Smooth muscle cell (in vitro differentiated cells): ENCODE data around the gene ATPAF2. TPM values are rescaled to one million over a fixed set of nuclear protein-coding genes. Genes with fewer than 3 reads are reported as not detected.

Experiments used
- DNase-seq: peaks from one replicate; lab custom pipeline; 2025; ENCODE audit not compliant: unreplicated experiment; lab: John Stamatoyannopoulos, UW
- H2AFZ ChIP-seq: fragments of 200-600 bp; sonication (generic); 2 replicates; pipeline ENCODE4 v1.6.0; 2016; ENCODE audit warnings: antibody characterized with exemption, low read depth, mild to moderate bottlenecking
- H3F3A ChIP-seq: fragments of 200-600 bp; sonication (generic); 2 replicates; pipeline ENCODE4 v1.6.0; 2017; ENCODE audit warnings: antibody characterized with exemption, low read depth
- H3K27ac ChIP-seq: fragments of 200-600 bp; sonication (generic); 2 replicates; pipeline ENCODE4 v1.5.1; 2016; ENCODE audit warnings: low read depth, mild to moderate bottlenecking
- H3K27me3 ChIP-seq: fragments of 200-600 bp; sonication (generic); 2 replicates; pipeline ENCODE4 v1.6.1; 2016; ENCODE audit warnings: low read depth, mild to moderate bottlenecking
- H3K36me3 ChIP-seq: fragments of 200-600 bp; sonication (generic); 2 replicates; pipeline ENCODE4 v1.5.1; 2016; ENCODE audit warnings: low read depth
- H3K4me1 ChIP-seq: fragments of 200-600 bp; sonication (generic); 2 replicates; pipeline ENCODE4 v1.5.1; 2016; ENCODE audit warnings: low read depth
- H3K4me2 ChIP-seq: fragments of 200-600 bp; sonication (generic); 2 replicates; pipeline ENCODE4 v1.6.0; 2016; ENCODE audit warnings: mild to moderate bottlenecking
- H3K4me3 ChIP-seq: fragments of 200-600 bp; sonication (generic); 2 replicates; pipeline ENCODE4 v1.5.1; 2016; ENCODE audit warnings: mild to moderate bottlenecking
- H3K79me2 ChIP-seq: fragments of 200-600 bp; sonication (generic); 2 replicates; pipeline ENCODE4 v1.6.0; 2016; ENCODE audit warnings: low read depth, mild to moderate bottlenecking
- H3K9ac ChIP-seq: fragments of 200-600 bp; sonication (generic); 2 replicates; pipeline ENCODE4 v1.6.0; 2016; ENCODE audit warnings: low read depth
- H3K9me3 ChIP-seq: fragments of 200-600 bp; sonication (generic); replicated peaks from 2 replicates; pipeline ENCODE4 v1.5.1; 2016; ENCODE audit warnings: low read depth
- H4K20me1 ChIP-seq: fragments of 200-600 bp; sonication (generic); 2 replicates; pipeline ENCODE4 v1.6.0; 2016; ENCODE audit warnings: low read depth
- CTCF ChIP-seq: fragments of 200-600 bp; sonication (generic); IDR thresholded peaks from 2 replicates; pipeline ENCODE4 v1.5.1; 2017; ENCODE audit warnings: borderline replicate concordance, mild to moderate bottlenecking, antibody characterized with exemption; ENCODE audit not compliant: insufficient read depth, poor library complexity, severe bottlenecking
- WGBS: methylation state at CpG from one replicate; pipeline ENCODE4 v1.1.7; 2016; ENCODE audit warnings: low lambda C conversion rate; 5-methylcytosine and 5-hydroxymethylcytosine counted together
- polyA plus RNA-seq: library from polyadenylated mRNA; unstranded; fragments of >200 nt; fragmentation: Nextera tagmentation; extraction: Ambion mirVana; gene quantifications from 2 replicates; pipeline ENCODE4 v1.2.1, GENCODE V29; 2016
- total RNA-seq: library from RNA; depleted of rRNA; stranded (reverse); fragments of >200 nt; gene quantifications from 2 replicates; pipeline ENCODE4 v1.2.3, GENCODE V29; 2014

Gene ATPAF2
- total and polyA plus RNA-seq, 2 experiments from 2014 or later: 31.0 to 32.3 TPM

GRCh38 chr17:17987187-17987896, 51.6 kb downstream of the ATPAF2 start:
- H3F3A ChIP-seq: no peaks in the 10 kb centered on the region
- no peaks in the 10 kb centered on the region for H4K20me1 ChIP-seq
- no peak overlapping the region for H3K9ac ChIP-seq
- no peak overlapping the region for H3K4me3 ChIP-seq
- DNase-seq: no peak
- no peaks in the 10 kb centered on the region for H3K27me3 ChIP-seq
- no peaks in the 10 kb centered on the region for H3K79me2 ChIP-seq
- no peak overlapping the region for H3K4me2 ChIP-seq
- no peaks in the 10 kb centered on the region for H3K9me3 ChIP-seq
- no peak overlapping the region for H2AFZ ChIP-seq
- WGBS: 88% methylated on average over 7 of the region's 7 CpGs
- TF ChIP-seq CTCF: no peak
- no peaks in the 10 kb centered on the region for H3K36me3 ChIP-seq
- no peaks in the 10 kb centered on the region for H3K4me1 ChIP-seq
- H3K27ac ChIP-seq: no peak overlapping the region

- H3K4me3 ChIP-seq: no peak overlapping the region
- H3K4me1 ChIP-seq: no peaks in the 10 kb centered on the region
- no peaks in the 10 kb centered on the region for H3K79me2 ChIP-seq
- no peak overlapping the region for H3K4me2 ChIP-seq
- WGBS: 76% methylated on average over 3 of the region's 3 CpGs
- no peak overlapping the region for H2AFZ ChIP-seq
- H3K9me3 ChIP-seq: no peaks in the 10 kb centered on the region
- TF ChIP-seq CTCF: no peak
- no peak for DNase-seq
- no peaks in the 10 kb centered on the region for H3K36me3 ChIP-seq
- H4K20me1 ChIP-seq: no peaks in the 10 kb centered on the region
- H3K9ac ChIP-seq: no peak overlapping the region
- no peaks in the 10 kb centered on the region for H3K27me3 ChIP-seq
- H3K27ac ChIP-seq: no peak overlapping the region
- no peaks in the 10 kb centered on the region for H3F3A ChIP-seq
Observed at GRCh38 chr17:17985555-17985954, 53.4 kb downstream of the ATPAF2 start.

- no peaks in the 10 kb centered on the region for H3K27me3 ChIP-seq
- 94% methylated on average over 2 of the region's 2 CpGs for WGBS
- no peak overlapping the region for H2AFZ ChIP-seq
- H3K4me1 ChIP-seq: no peaks in the 10 kb centered on the region
- no peak overlapping the region for H3K9ac ChIP-seq
- no peak for TF ChIP-seq CTCF
- no peaks in the 10 kb centered on the region for H3K9me3 ChIP-seq
- H3K4me3 ChIP-seq: no peak overlapping the region
- no peaks in the 10 kb centered on the region for H3K79me2 ChIP-seq
- H3K27ac ChIP-seq: no peak overlapping the region
- H4K20me1 ChIP-seq: no peaks in the 10 kb centered on the region
- no peaks in the 10 kb centered on the region for H3F3A ChIP-seq
- H3K36me3 ChIP-seq: no peaks in the 10 kb centered on the region
- no peak overlapping the region for H3K4me2 ChIP-seq
- DNase-seq: no peak
Observed at GRCh38 chr17:17985153-17985552, 53.8 kb downstream of the ATPAF2 start.

- TF ChIP-seq CTCF: no peak
- H3K27me3 ChIP-seq: no peaks in the 10 kb centered on the region
- no peak overlapping the region for H3K4me2 ChIP-seq
- H3F3A ChIP-seq: no peaks in the 10 kb centered on the region
- H3K4me3 ChIP-seq: no peak overlapping the region
- H3K9me3 ChIP-seq: no peaks in the 10 kb centered on the region
- H3K36me3 ChIP-seq: no peaks in the 10 kb centered on the region
- WGBS: 89% methylated on average over 6 of the region's 6 CpGs
- no peak overlapping the region for H3K9ac ChIP-seq
- no peak for DNase-seq
- no peaks in the 10 kb centered on the region for H3K4me1 ChIP-seq
- H3K79me2 ChIP-seq: no peaks in the 10 kb centered on the region
- no peaks in the 10 kb centered on the region for H4K20me1 ChIP-seq
- H3K27ac ChIP-seq: no peak overlapping the region
- H2AFZ ChIP-seq: no peak overlapping the region
Observed at GRCh38 chr17:17983776-17984175, 55.2 kb downstream of the ATPAF2 start.
